K562 (cell line): ENCODE measurements around the gene MPST. TPM values are rescaled to one million over a fixed set of nuclear protein-coding genes. Genes with fewer than 3 reads are reported as not detected.

Experiments
- CBX5 ChIP-seq: IDR thresholded peaks from 2 replicates; pipeline ENCODE4 v1.6.1; 2014; ENCODE audit warnings: low read depth, borderline replicate concordance
- CEBPG ChIP-seq, 3 experiments: fragments of 200-800 bp in 1 of 3; sonication (Bioruptor generic) in 1 of 3; sonication (generic) in 1 of 3; formaldehyde crosslinking in 1 of 3; IDR thresholded peaks in 2 of 3; conservative IDR thresholded peaks in 1 of 3; 2 replicates each; pipeline versions ENCODE4 v1.6.1 to v1.8.0; 2016 to 2022; ENCODE audit warnings: missing compliant biosample characterization in 2 of 3, missing genetic modification characterization in 2 of 3, mild to moderate bottlenecking in 1 of 3, missing genetic modification reagents in 1 of 3
- EWSR1 ChIP-seq: fragments of 450-650 bp; IDR thresholded peaks from 2 replicates; pipeline ENCODE4 v1.6.1; 2018; ENCODE audit warnings: borderline replicate concordance, mild to moderate bottlenecking, low read depth, moderate library complexity; ENCODE audit not compliant: partially characterized antibody
- POLR2G ChIP-seq: fragments of 200-400 bp; formaldehyde crosslinking; IDR thresholded peaks from 2 replicates; pipeline ENCODE4 v1.6.1; 2017; ENCODE audit warnings: low read depth, mild to moderate bottlenecking, antibody characterized with exemption, low read length, moderate library complexity
- TCF7 ChIP-seq: sonication (generic); IDR thresholded peaks from 2 replicates; pipeline ENCODE4 v1.6.1; 2016; ENCODE audit warnings: antibody characterized with exemption, borderline replicate concordance
- TEAD2 ChIP-seq: fragments of 450-650 bp; IDR thresholded peaks from 2 replicates; pipeline ENCODE4 v1.6.1; 2016; ENCODE audit warnings: missing genetic modification characterization, control low read depth, missing compliant biosample characterization
- ZC3H4 ChIP-seq: sonication (generic); formaldehyde crosslinking; IDR thresholded peaks from 2 replicates; pipeline ENCODE4 v1.9.0; 2021; ENCODE audit warnings: missing genetic modification reagents, borderline replicate concordance
- ZNF408 ChIP-seq: fragments of 250-450 bp; sonication (Bioruptor Pico); IDR thresholded peaks from 2 replicates; pipeline ENCODE4 v1.4.0; 2020; ENCODE audit warnings: low read depth, mild to moderate bottlenecking, moderate library complexity
- ZNF584 ChIP-seq: fragments of 200-800 bp; sonication (Bioruptor generic); IDR thresholded peaks from 2 replicates; pipeline ENCODE4 v1.6.1; 2016; ENCODE audit warnings: low read depth, mild to moderate bottlenecking, missing genetic modification characterization, missing compliant biosample characterization
- polyA plus RNA-seq, 8 experiments: library from polyadenylated mRNA; depleted of rRNA in 4 of 8; stranded (reverse) in 5 of 8; unstranded in 3 of 8; fragments of >200 nt; fragmentation: Nextera tagmentation in 2 of 8; fragmentation: Illumina TruSeq in 1 of 8; extraction: Ambion mirVana in 2 of 8; extraction: Trizol in 1 of 8; gene quantifications; 2 replicates each; pipeline versions ENCODE4 v1.2.1 to v1.2.3, GENCODE V29; 2011 to 2014; ENCODE audit warnings: inconsistent platforms in 1 of 8, missing spikeins in 1 of 8
- total RNA-seq, 7 experiments: library from RNA; depleted of rRNA in 6 of 7; stranded (reverse); fragments of >200 nt in 6 of 7; fragmentation: Illumina TruSeq in 2 of 7; extraction: Trizol in 2 of 7; gene quantifications; 2 replicates each; pipeline versions ENCODE4 v1.2.1 to v1.2.3, GENCODE V29; 2011 to 2021; ENCODE audit warnings: low replicate concordance in 1 of 7
- TF ChIP-seq, protein P1 (sequence below), 2 experiments: fragments of 450-650 bp in 1 of 2; sonication (generic) in 1 of 2; formaldehyde crosslinking in 1 of 2; IDR thresholded peaks; 2 replicates each; pipeline versions ENCODE4 v1.7.1 to v1.9.0; 2016 to 2022; ENCODE audit warnings: inconsistent platforms in 1 of 2, mild to moderate bottlenecking in 1 of 2, missing genetic modification reagents in 1 of 2
- TF ChIP-seq, protein P2 (sequence below): sonication (generic); formaldehyde crosslinking; IDR thresholded peaks from 2 replicates; pipeline ENCODE4 v1.8.1; 2022; ENCODE audit warnings: missing genetic modification reagents
- TF ChIP-seq, protein P3 (sequence below), 2 experiments: fragments of 150-350 bp in 1 of 2; IDR thresholded peaks; 2 replicates each; pipeline ENCODE4 v1.6.1; 2012 to 2016; ENCODE audit warnings: low read depth in 2 of 2, low read length in 2 of 2, mild to moderate bottlenecking in 1 of 2, moderate library complexity in 1 of 2

MPST gene
- total and polyA plus RNA-seq, 9 of the 15 experiments (the other 6 are each of a cell fraction or from before 2014, with no cell fraction given): 0.65 to 104 (median 24.3) TPM

DNA sequence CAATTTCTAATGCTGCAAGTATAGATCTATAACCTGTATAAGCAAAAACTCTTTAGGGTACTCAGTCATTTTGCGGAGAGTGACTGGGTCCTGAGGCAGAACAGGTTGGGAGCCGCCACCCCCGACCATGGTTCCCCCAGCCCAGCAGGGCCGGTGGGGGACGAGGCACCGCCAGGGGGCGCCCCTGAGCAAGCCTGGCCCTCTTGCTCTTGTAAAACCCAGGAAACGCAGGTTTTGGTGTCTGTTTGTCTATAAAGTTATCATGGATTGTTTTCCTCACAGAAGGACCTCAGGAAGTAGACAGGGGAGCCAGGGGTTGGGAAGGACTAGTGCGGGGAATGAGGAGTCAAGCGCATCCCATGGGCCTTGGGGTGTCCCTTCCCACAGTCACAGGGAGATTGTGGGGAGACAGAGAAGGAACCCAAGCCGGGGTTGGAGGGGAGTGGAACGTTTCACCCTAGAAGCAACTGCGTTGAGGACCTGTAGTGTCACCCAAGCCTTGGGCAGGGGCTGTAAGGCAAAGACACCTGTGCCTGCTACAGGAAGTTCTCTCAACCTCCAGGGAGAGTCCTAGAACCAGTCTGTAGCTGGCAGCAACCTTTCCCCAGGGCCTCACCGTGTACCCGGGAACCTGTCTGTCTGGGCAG lies 58.4 kb downstream of the MPST start (continued):
- TF ChIP-seq, protein P1, sequence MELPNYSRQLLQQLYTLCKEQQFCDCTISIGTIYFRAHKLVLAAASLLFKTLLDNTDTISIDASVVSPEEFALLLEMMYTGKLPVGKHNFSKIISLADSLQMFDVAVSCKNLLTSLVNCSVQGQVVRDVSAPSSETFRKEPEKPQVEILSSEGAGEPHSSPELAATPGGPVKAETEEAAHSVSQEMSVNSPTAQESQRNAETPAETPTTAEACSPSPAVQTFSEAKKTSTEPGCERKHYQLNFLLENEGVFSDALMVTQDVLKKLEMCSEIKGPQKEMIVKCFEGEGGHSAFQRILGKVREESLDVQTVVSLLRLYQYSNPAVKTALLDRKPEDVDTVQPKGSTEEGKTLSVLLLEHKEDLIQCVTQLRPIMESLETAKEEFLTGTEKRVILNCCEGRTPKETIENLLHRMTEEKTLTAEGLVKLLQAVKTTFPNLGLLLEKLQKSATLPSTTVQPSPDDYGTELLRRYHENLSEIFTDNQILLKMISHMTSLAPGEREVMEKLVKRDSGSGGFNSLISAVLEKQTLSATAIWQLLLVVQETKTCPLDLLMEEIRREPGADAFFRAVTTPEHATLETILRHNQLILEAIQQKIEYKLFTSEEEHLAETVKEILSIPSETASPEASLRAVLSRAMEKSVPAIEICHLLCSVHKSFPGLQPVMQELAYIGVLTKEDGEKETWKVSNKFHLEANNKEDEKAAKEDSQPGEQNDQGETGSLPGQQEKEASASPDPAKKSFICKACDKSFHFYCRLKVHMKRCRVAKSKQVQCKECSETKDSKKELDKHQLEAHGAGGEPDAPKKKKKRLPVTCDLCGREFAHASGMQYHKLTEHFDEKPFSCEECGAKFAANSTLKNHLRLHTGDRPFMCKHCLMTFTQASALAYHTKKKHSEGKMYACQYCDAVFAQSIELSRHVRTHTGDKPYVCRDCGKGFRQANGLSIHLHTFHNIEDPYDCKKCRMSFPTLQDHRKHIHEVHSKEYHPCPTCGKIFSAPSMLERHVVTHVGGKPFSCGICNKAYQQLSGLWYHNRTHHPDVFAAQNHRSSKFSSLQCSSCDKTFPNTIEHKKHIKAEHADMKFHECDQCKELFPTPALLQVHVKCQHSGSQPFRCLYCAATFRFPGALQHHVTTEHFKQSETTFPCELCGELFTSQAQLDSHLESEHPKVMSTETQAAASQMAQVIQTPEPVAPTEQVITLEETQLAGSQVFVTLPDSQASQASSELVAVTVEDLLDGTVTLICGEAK (IDR thresholded peaks at IDR 0.05): peak; percentile 78
- TF ChIP-seq, protein P1 (CRISPR knock-in tag; IDR thresholded peaks at IDR 0.05): no peak
- TF ChIP-seq EWSR1 (no peak), CEBPG (CRISPR knock-in tag; IDR thresholded peaks at IDR 0.05) (no peak), CEBPG (tag; conservative IDR thresholded peaks at IDR 0.05 in 1 of 2, IDR thresholded peaks at IDR 0.05 in 1 of 2) (no peak), CBX5 (no peak), POLR2G (no peak), TEAD2 (tag) (no peak), ZNF408 (CRISPR knock-in tag) (no peak), ZNF584 (CRISPR knock-in tag) (no peak), TCF7 (no peak), ZC3H4 (CRISPR knock-in tag) (no peak)
- TF ChIP-seq, protein P2, sequence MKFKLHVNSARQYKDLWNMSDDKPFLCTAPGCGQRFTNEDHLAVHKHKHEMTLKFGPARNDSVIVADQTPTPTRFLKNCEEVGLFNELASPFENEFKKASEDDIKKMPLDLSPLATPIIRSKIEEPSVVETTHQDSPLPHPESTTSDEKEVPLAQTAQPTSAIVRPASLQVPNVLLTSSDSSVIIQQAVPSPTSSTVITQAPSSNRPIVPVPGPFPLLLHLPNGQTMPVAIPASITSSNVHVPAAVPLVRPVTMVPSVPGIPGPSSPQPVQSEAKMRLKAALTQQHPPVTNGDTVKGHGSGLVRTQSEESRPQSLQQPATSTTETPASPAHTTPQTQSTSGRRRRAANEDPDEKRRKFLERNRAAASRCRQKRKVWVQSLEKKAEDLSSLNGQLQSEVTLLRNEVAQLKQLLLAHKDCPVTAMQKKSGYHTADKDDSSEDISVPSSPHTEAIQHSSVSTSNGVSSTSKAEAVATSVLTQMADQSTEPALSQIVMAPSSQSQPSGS (CRISPR knock-in tag): no peak
- TF ChIP-seq, protein P3, sequence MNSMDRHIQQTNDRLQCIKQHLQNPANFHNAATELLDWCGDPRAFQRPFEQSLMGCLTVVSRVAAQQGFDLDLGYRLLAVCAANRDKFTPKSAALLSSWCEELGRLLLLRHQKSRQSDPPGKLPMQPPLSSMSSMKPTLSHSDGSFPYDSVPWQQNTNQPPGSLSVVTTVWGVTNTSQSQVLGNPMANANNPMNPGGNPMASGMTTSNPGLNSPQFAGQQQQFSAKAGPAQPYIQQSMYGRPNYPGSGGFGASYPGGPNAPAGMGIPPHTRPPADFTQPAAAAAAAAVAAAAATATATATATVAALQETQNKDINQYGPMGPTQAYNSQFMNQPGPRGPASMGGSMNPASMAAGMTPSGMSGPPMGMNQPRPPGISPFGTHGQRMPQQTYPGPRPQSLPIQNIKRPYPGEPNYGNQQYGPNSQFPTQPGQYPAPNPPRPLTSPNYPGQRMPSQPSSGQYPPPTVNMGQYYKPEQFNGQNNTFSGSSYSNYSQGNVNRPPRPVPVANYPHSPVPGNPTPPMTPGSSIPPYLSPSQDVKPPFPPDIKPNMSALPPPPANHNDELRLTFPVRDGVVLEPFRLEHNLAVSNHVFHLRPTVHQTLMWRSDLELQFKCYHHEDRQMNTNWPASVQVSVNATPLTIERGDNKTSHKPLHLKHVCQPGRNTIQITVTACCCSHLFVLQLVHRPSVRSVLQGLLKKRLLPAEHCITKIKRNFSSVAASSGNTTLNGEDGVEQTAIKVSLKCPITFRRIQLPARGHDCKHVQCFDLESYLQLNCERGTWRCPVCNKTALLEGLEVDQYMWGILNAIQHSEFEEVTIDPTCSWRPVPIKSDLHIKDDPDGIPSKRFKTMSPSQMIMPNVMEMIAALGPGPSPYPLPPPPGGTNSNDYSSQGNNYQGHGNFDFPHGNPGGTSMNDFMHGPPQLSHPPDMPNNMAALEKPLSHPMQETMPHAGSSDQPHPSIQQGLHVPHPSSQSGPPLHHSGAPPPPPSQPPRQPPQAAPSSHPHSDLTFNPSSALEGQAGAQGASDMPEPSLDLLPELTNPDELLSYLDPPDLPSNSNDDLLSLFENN (IDR thresholded peaks at IDR 0.05; ENCODE audit: low read depth in 2 of 2, low read length in 2 of 2): no peak
